NCI-H2029 treated with DMSO at 0.1 percent for 48 hours (cell line): ENCODE results near the gene AMH.
"Not testable (repeated sequence)": the region's sequence is repeated elsewhere in the genome, so short reads cannot be mapped to it uniquely, and the experiment has no call there.

Experiments
- DNase-seq: peaks from one replicate; lab custom pipeline; 2025; lab: John Stamatoyannopoulos, UW

AMH gene

GRCh38 chr19:2249010-2249866, at the start of gene AMH:
Gene AMH (plus strand): TSS chr19:2249323. CDS start chr19:2249333, 10 bp downstream.
- no peak for DNase-seq

DNA sequence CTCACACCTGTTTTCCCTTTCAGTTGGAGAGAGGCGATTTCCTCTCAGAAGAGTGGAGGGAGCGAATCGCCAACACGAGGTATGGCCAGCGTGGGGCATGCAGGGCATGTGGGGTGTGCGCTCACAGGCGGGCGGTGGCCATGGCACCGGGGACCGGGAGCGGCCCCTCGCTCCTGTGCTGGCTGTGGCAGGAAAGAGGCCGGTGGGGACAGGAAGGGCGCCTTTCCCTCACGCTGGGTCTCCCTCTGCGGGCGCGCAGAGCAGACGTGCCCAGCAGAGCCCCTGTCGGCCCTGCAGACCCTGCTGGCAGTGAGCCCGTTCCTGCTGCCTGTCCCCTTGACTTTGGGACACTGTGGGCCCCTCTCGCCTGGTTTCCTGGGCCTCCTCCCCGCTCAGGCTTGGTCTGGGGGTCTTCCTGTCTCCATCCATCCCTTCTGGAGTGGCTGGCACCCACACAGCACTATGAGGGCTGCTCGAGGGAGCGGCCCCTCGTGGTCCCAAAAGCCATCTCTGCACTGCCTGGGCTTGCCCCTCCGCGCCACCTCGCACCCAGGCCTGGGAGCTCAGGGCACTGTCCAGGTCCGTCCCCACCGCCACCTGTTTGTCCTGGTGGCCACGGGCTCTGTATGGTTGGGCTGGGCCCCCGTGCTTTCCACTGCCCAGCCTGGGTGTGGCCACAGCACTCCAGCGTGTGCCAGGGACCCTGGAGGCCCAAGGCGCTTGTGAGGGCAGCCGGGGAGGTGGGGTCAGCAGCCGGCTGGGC, 49.1 kb upstream of the AMH start:
- DNase-seq = no peak

- DNase-seq = not testable (repeated sequence)
These were observed 48.4 kb upstream of the AMH start for GRCh38 chr19:2200624-2201294.

DNA sequence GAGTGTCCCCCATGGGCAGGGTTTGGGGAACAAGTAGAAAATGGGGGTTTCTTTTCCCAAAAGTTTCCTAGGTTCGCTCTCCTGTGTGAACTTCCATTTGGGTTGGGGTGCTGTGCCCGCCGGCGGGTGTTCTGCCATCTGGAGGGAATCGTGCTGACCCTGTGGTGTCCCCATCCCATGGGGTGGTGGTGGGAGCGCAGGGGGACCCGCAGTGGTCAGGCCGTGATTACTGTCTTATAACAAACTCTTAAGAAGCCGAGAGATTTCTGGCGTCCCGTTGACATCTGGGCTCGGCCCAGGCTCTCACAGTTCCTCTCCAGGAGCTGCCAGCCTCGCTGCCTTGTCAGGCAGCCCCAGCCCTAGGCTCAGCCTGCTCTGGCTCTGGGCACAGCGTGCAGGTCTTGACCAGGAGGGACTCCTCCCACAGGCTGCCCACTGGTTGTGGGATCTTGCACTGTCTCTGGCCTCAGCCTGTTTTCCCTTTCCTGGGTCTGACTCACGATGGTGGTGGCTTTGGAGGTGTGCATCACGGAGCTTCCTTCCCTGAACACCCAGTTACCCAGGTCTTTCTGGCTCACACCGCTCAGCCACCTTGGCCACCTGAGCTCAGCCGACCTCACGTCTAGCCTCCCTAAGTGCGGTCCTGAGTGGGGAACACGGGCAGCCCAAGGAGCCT, 47.5 kb upstream of the AMH start:
- no peak for DNase-seq

GRCh38 chr19:2202366-2202765, 46.8 kb upstream of the AMH start:
- no peak for DNase-seq

DNA sequence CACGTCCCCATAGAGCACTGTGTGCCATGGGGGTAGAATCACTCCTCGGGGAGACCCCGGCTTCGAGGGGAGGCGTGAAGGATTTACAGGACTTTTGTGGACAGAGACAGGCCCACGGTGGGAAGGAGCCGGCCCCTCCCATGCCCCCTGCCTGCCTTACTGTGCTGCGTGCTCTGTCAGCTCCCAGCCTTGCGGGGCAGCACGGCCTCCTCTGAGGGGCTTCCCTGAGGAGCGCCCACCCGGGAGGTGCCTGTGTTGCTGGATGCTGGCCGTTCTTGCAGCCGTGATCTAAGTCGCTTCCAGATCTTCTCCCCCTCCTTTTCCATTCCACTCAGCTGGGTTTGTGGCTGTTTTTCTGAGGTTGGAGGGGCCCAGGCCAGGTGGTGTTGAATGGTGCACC, 42.1 kb upstream of the AMH start:
- no peak for DNase-seq

- DNase-seq = no peak
These were observed 40.9 kb upstream of the AMH start for GRCh38 chr19:2207991-2208860.

- no peak for DNase-seq
These were observed 40.1 kb upstream of the AMH start for GRCh38 chr19:2208975-2209374.

DNA sequence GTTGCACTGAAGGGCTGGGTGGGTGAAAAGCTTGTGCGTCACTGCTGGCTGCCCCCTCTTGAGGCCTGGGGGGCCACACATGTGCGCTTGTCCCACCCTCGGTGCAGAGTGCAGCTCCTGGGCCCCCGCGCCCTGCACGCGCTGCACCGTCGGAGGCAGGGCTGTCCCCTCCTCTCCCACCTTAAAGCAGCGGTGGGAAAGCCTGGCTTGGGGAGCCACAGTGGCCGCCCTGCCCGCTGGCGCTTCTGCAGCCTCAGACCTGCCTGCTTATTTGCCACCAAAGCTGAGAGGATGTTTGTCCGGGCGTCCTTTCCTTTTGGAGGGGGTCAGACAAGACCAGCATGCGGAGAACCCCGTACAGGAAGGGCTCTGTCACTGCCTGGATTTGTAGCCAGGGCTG, 39.7 kb upstream of the AMH start:
- no peak for DNase-seq

DNA sequence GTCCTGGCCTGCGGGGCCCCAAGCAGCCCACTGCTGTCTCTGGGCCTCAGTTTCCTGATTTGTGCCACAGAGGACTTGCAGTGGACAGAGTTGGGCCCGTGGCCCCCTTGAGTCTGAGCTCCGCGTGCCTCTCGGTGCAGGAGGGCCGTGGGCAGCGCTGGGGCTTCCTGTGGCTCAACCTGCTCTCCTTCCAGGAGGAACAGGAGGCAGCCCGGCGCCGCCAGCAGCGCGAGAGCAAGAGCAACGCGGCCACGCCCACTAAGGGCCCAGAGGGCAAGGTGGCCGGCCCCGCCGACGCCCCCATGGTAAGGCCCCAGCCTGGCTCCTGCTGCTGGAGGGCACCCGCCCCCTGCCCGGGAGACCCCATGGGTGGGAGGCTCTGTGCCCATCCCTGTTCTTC, 38.9 kb upstream of the AMH start:
- DNase-seq = no peak

DNA sequence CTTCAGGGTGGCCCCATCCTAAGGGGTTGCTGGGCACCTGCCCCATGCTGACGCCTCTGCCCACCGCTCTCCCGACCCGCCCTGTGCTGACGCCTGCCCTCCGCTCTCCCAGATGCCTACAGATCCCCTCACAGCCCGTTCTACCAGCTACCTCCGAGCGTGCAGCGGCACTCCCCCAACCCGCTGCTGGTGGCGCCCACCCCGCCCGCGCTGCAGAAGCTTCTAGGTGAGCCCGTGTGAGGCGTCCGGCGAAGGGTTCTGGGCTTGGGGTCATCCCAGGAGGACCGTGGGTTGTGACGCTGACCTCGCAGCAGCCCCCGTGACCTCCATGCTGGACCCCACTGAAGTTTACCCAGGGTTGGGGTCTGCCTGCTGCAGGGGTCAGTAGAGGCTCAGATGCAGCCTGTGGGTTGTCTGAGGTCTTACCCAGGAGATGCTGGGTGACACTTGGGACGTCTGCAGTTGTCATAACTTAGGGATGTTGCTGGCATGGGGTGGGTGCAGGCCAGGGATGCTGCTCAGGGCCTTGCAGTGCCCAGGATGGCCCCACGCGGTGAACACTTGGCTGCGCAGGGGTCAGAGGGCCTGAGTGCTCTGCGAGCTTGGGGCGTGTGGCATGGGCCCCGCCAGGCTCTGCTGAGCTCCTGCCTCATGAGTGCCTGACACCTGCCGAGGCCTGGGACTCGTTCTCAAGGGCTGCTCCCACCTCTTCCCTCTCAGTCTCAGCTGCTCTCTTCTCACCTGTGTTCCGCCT, 38.0 kb upstream of the AMH start:
- DNase-seq = no peak

DNA sequence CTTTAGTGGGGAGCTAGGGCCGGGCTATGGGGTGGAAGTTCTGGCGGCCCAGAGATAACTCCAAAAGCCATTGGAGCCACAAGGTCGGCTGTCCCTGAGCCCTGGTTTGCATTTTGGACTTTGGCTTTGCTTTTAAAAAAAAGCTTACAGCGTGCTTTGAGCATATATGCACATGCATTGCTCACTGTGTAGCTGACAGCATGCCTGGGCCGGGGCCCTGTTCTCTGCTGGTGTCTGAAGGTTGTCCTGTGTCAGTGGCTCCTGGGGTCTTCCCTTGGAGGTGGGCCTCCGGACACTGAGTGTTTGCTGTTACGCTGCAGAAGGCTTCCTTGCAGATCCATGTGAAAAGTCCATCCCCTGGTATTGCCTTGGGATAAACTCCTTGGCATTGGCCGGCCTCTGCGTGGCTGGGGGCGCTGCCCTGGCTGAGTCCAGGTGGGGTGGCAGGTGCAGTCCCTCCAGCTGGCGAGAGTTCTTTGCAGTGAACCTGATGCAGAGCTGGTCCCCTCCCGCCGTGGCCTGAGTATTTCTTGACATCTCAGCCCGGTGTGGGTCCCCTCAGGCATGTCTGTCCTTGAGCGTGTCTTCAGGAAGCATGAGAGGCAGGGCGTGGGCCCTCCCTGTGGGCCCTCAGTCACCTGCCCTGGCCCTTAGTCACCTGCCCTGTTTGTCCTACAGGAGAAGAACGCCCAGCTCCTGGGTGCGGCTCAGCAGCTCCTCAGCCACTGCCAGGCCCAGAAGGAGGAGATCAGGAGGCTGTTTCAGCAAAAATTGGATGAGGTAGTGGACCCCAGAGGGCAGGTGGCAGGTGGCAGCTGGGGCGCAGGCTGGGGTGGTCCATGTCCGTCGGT, 36.0 kb upstream of the AMH start:
- no peak for DNase-seq

- no peak for DNase-seq
These were observed 35.3 kb upstream of the AMH start for GRCh38 chr19:2213799-2214198.

DNA sequence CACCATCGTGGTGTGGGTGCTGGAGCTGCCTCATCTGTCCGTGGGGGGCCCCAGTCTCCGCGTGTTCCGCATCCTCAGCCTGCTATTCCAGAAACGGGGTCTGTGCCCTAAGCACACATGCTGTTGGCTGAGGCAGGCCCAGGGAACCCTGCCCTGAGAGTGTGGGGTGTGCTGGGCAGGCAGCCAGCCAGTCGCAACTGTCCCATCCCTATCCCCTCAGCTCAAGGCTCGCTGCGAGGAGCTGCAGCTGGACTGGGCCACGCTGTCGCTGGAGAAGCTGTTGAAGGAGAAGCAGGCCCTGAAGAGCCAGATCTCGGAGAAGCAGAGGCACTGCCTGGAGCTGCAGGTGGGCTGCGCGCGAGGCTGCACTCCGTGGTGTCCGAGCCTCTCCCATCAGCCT, 34.9 kb upstream of the AMH start:
- no peak for DNase-seq

DNA sequence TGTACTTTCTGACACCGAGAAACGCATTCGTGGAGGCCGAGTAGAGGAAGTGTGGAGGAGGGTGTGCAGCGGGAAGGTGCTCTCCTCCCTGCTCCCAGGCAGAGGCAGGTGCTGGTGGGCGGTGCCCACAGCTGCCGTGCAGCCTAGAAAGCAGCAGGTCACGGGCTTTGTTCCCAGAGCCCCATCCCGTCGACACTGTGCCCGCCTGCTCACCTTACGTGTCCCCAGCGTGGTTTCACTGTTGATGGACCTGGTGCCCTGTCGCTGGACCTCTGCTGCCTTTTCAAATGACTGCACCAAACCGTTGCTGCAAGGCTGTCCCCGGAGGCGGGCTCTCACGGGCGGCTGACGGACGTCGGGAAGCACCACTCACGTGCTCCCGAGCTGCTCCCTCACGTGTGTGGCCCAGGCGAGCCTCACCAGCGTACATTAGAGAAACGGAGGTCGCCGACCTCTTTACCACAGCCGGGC, 33.8 kb upstream of the AMH start:
- DNase-seq = no peak

- no peak for DNase-seq
These were observed 32.5 kb upstream of the AMH start for GRCh38 chr19:2216361-2217225.

- DNase-seq = no peak
These were observed 31.5 kb upstream of the AMH start for GRCh38 chr19:2217591-2217990.

DNA sequence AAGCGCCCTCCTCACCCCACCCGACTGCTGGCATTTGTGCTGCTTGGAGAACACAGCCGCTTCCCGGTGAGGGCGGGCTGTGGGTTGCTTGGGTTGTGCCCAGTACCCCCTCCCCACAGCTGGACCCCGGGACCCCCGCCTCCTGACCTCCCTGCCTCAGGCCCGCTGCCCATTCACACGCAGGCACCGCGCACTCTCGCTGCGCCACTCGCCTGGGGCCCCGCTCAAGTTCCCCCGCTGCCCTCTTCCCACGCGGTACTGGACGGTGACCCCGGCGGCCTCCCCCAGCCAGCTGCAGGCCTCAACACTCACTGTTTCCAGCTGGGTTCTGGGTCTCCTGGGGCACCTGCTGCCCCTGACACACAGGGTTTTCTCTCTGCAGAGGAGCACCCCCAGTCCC, 29.4 kb upstream of the AMH start:
- no peak for DNase-seq
